Stimulated activated CD8-positive, alpha-beta memory T cell treated with anti-CD3 and anti-CD28 coated beads, Interleukin-12 subunit alpha, Interleukin-12 subunit beta, amount 100 ng/mL, for 24 hours (primary cell): Measurements from ENCODE around the gene TBCD.

ENCODE experiments used
- DNase-seq: peaks from one replicate; pipeline ENCODE4 v3.0.0-alpha.2; 2020; ENCODE audit errors: extremely low read depth

TBCD gene

GRCh38 chr17:82751571-82752370, at the start of gene TBCD:
TBCD (plus strand) TSS chr17:82752065; CDS start chr17:82752194, 129 bp downstream.
- peak; percentile 63 for DNase-seq

GRCh38 chr17:82702231-82702927, 49.5 kb upstream of the TBCD start:
- no peak for DNase-seq

- no peak for DNase-seq
Measured at GRCh38 chr17:82703036-82703745, 48.7 kb upstream of the TBCD start.

GRCh38 chr17:82703935-82704865, 47.7 kb upstream of the TBCD start:
- DNase-seq: no peak

GRCh38 chr17:82704886-82705285, 47.0 kb upstream of the TBCD start:
- no peak for DNase-seq

- no peak for DNase-seq
Measured at GRCh38 chr17:82705756-82706155, 46.1 kb upstream of the TBCD start.

- no peak for DNase-seq
Measured at GRCh38 chr17:82709024-82709675, 42.7 kb upstream of the TBCD start.

GRCh38 chr17:82709676-82710498, 42.0 kb upstream of the TBCD start:
- no peak for DNase-seq

GRCh38 chr17:82710499-82711232, 41.2 kb upstream of the TBCD start:
- DNase-seq: no peak

GRCh38 chr17:82713071-82713723, 38.7 kb upstream of the TBCD start:
- no peak for DNase-seq

GRCh38 chr17:82716203-82717010, 35.5 kb upstream of the TBCD start, which contains the start of gene FN3KRP:
FN3KRP (plus strand) TSS chr17:82716706; CDS start chr17:82716756, 50 bp downstream.
- peak; percentile 84 for DNase-seq

GRCh38 chr17:82718986-82719685, 32.7 kb upstream of the TBCD start:
- DNase-seq: no peak

- DNase-seq: no peak
Measured at GRCh38 chr17:82720204-82720603, 31.7 kb upstream of the TBCD start.

GRCh38 chr17:82722341-82723013, 29.4 kb upstream of the TBCD start:
- DNase-seq: no peak

GRCh38 chr17:82723169-82723807, 28.6 kb upstream of the TBCD start:
- no peak for DNase-seq

- DNase-seq: no peak
Measured at GRCh38 chr17:82726427-82726826, 25.4 kb upstream of the TBCD start.
